Rectal smooth muscle tissue (tissue), 1 donor: ENCODE measurements around the gene ZDHHC7.

Experiments used
- H3K27ac ChIP-seq: one replicate; pipeline ENCODE4 v1.7.0; 2013; ENCODE audit warnings: low read depth, low read length, inconsistent platforms
- H3K27me3 ChIP-seq: one replicate; pipeline ENCODE4 v1.7.0; 2013; ENCODE audit warnings: low read length; ENCODE audit not compliant: control insufficient read depth, insufficient read depth
- H3K36me3 ChIP-seq: one replicate; pipeline ENCODE4 v1.7.0; 2013; ENCODE audit warnings: low read length; ENCODE audit not compliant: control insufficient read depth, insufficient read depth
- H3K4me1 ChIP-seq: one replicate; pipeline ENCODE4 v1.7.0; 2013; ENCODE audit warnings: low read length; ENCODE audit not compliant: control insufficient read depth, insufficient read depth
- H3K4me3 ChIP-seq: one replicate; pipeline ENCODE4 v1.7.0; 2013; ENCODE audit warnings: low read length
- H3K9ac ChIP-seq: one replicate; pipeline ENCODE4 v1.7.0; 2013; ENCODE audit warnings: low read length

The ZDHHC7 gene

GRCh38 chr16:85049706-85050305, 38.5 kb upstream of the ZDHHC7 start:
- no peaks in the 10 kb centered on the region for H3K27me3 ChIP-seq
- H3K9ac ChIP-seq, result no peak overlapping the region
- H3K4me1 ChIP-seq, result peaks cover under 1% of the 10 kb centered on the region
- no peaks in the 10 kb centered on the region for H3K36me3 ChIP-seq
- H3K27ac ChIP-seq, result no peak overlapping the region
- H3K4me3 ChIP-seq, result no peak overlapping the region

GRCh38 chr16:85048921-85049562, 37.7 kb upstream of the ZDHHC7 start:
- no peak overlapping the region for H3K9ac ChIP-seq
- no peaks in the 10 kb centered on the region for H3K36me3 ChIP-seq
- no peak overlapping the region for H3K27ac ChIP-seq
- H3K4me3 ChIP-seq, result no peak overlapping the region
- no peaks in the 10 kb centered on the region for H3K27me3 ChIP-seq
- no peaks in the 10 kb centered on the region for H3K4me1 ChIP-seq

- peak overlapping the region; percentile 33 for H3K4me3 ChIP-seq
- H3K27ac ChIP-seq, result no peak overlapping the region
- H3K27me3 ChIP-seq, result no peaks in the 10 kb centered on the region
- no peak overlapping the region for H3K9ac ChIP-seq
- H3K4me1 ChIP-seq, result no peaks in the 10 kb centered on the region
- no peaks in the 10 kb centered on the region for H3K36me3 ChIP-seq
Measured at GRCh38 chr16:85047867-85048455, 36.6 kb upstream of the ZDHHC7 start.

- H3K27me3 ChIP-seq, result no peaks in the 10 kb centered on the region
- H3K9ac ChIP-seq, result no peak overlapping the region
- H3K4me1 ChIP-seq, result no peaks in the 10 kb centered on the region
- no peaks in the 10 kb centered on the region for H3K36me3 ChIP-seq
- H3K27ac ChIP-seq, result no peak overlapping the region
- H3K4me3 ChIP-seq, result no peak overlapping the region
Measured at GRCh38 chr16:85046931-85047866, 35.9 kb upstream of the ZDHHC7 start.

GRCh38 chr16:85046472-85046916, 35.2 kb upstream of the ZDHHC7 start:
- no peak overlapping the region for H3K27ac ChIP-seq
- no peaks in the 10 kb centered on the region for H3K4me1 ChIP-seq
- no peaks in the 10 kb centered on the region for H3K36me3 ChIP-seq
- H3K27me3 ChIP-seq, result no peaks in the 10 kb centered on the region
- no peak overlapping the region for H3K4me3 ChIP-seq
- H3K9ac ChIP-seq, result no peak overlapping the region

- no peaks in the 10 kb centered on the region for H3K4me1 ChIP-seq
- H3K4me3 ChIP-seq, result no peak overlapping the region
- H3K27ac ChIP-seq, result no peak overlapping the region
- no peaks in the 10 kb centered on the region for H3K27me3 ChIP-seq
- no peak overlapping the region for H3K9ac ChIP-seq
- H3K36me3 ChIP-seq, result no peaks in the 10 kb centered on the region
Measured at GRCh38 chr16:85045641-85046471, 34.5 kb upstream of the ZDHHC7 start.

- H3K27me3 ChIP-seq, result no peaks in the 10 kb centered on the region
- H3K4me1 ChIP-seq, result no peaks in the 10 kb centered on the region
- no peak overlapping the region for H3K9ac ChIP-seq
- H3K27ac ChIP-seq, result no peak overlapping the region
- H3K4me3 ChIP-seq, result no peak overlapping the region
- H3K36me3 ChIP-seq, result no peaks in the 10 kb centered on the region
Measured at GRCh38 chr16:85045077-85045476, 33.7 kb upstream of the ZDHHC7 start.

- H3K4me1 ChIP-seq, result no peaks in the 10 kb centered on the region
Measured at GRCh38 chr16:85042606-85043005, 31.3 kb upstream of the ZDHHC7 start.

GRCh38 chr16:85042167-85042526, 30.8 kb upstream of the ZDHHC7 start:
- Histone ChIP-seq H3K27me3 (no peaks in the 10 kb centered on the region), H3K27ac (no peak overlapping the region), H3K9ac (no peak overlapping the region), H3K36me3 (no peaks in the 10 kb centered on the region), H3K4me1 (no peaks in the 10 kb centered on the region), H3K4me3 (no peak overlapping the region)

More at GRCh38 chr16:85042606-85043005, 31.3 kb upstream of the ZDHHC7 start:
- no peaks in the 10 kb centered on the region for H3K27me3 ChIP-seq
- H3K36me3 ChIP-seq, result no peaks in the 10 kb centered on the region
- no peak overlapping the region for H3K27ac ChIP-seq
- no peak overlapping the region for H3K9ac ChIP-seq
- H3K4me3 ChIP-seq, result no peak overlapping the region

- H3K4me3 ChIP-seq, result no peak overlapping the region
- no peaks in the 10 kb centered on the region for H3K27me3 ChIP-seq
- H3K36me3 ChIP-seq, result no peaks in the 10 kb centered on the region
- H3K4me1 ChIP-seq, result no peaks in the 10 kb centered on the region
- H3K27ac ChIP-seq, result no peak overlapping the region
- no peak overlapping the region for H3K9ac ChIP-seq
Measured at GRCh38 chr16:85041219-85042166, 30.2 kb upstream of the ZDHHC7 start.

GRCh38 chr16:85040685-85041084, 29.4 kb upstream of the ZDHHC7 start:
- H3K27me3 ChIP-seq, result no peaks in the 10 kb centered on the region
- H3K4me1 ChIP-seq, result no peaks in the 10 kb centered on the region
- H3K9ac ChIP-seq, result no peak overlapping the region
- H3K27ac ChIP-seq, result peak overlapping the region; percentile 50
- H3K4me3 ChIP-seq, result no peak overlapping the region
- no peaks in the 10 kb centered on the region for H3K36me3 ChIP-seq
